ENCODE results near the gene MARCHF4.

MARCHF4 gene, protein sequence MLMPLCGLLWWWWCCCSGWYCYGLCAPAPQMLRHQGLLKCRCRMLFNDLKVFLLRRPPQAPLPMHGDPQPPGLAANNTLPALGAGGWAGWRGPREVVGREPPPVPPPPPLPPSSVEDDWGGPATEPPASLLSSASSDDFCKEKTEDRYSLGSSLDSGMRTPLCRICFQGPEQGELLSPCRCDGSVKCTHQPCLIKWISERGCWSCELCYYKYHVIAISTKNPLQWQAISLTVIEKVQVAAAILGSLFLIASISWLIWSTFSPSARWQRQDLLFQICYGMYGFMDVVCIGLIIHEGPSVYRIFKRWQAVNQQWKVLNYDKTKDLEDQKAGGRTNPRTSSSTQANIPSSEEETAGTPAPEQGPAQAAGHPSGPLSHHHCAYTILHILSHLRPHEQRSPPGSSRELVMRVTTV

DNA sequence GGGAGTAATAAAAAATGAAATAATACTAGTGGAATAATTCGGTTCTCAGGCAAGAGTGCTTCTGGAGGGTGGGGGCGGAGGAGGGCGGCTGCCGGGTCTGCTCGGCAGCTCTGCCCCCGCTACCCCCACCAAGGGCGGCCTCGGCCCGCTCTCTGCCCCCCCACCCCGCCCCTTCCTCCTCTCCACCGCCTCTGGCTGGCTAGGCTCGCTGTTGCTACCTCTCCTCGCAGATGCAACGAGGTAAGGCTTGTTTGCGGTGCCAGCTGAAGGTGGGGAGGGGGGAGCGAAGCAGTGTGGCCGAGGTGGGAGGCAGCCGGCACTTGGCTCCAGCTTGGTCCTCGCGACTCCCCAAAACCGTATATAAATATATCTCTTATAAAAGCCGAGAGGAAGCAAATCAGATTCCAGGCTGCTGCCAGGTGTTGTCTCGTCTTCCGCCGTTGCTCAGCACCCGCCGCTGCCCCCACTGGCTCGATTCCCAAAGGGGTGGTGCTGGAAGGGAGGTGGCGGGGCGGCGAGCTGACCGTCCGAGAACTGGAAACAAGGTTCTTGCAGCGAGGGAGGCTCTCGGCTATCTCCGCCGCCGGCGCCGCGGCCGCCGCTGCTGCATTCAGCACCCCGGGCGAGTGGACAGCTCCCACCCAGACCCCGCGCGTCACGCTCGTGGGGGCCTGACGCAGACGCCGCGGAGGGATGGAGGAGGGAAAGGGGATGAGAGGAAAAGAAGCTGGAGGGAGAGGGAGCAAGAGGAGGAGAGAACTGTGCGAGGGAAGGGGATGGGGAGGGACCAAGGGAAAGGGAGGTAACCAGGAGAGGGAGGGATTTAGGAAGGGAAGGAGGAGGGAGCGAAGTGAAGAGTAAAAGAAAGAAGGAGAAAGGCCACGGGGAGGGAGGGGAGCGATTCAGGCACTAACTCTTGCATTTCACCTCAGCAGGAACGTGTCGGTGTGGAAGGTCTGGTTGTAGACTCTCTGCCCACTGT lies at the start of gene MARCHF4:
MARCHF4 (minus strand) TSS at position 763 of the 982 bp plus-strand sequence. CDS start 2,223 bp downstream, outside the sequence.
- peak; percentile 92 for DNase-seq (ENCODE audit: low spot score)

GRCh38 chr2:216420367-216421101 lies 48.3 kb upstream of the MARCHF4 start:
- no peak for DNase-seq (ENCODE audit: low spot score)

DNA sequence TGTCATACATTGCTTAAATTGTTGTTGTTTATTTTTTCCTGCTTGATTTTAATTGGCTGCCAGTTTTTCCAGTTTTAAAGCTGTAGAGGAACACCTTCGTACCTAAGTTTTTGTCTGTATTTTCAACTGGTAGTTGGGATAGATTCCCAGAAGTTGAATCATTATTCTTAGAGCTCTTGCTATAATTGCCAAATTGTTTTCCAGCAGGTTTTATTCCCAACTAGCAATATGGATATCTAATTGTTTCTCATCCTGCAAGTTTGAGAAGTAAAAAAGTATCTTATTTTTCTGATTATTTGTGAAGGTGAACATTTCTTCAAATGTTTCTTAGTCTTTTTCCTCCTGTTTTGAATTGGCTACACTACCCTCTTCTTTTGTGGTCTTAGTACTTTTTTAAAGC lies 46.7 kb upstream of the MARCHF4 start:
- DNase-seq (ENCODE audit: low spot score), result no peak

DNA sequence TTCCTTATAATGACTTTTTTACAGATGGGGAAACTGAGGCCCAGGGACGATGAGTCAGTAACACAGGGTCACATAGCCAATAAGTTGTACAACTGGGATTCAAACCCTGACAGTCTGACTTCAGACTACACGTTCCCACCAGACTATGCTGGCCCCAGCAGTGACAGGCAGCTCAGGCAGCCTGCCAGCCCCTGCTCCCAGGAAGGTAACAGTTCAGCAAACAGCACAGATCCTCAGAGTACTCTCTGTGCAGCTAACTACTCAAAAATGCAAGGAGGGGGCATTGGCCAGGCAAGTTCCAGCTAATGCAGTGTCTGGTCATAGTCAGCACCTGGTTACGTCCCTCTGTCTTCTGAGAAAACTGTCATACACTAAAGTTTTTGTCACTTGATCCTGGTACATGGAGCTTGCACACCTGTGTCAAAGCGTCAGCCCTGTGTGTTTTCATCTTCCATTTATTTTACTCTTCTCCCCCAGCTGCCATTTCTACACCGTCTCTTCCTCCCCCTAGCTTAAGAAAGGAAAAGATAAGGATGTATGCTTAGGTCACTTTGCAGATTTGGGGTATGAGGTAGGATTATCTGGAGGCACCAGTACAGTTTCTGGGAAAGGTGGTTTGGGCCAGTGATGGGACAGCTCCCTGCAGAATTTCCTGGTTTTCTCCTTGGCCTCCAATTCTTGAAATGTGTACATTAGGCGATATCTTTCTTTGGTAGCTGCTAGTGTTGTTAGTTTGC lies 44.5 kb upstream of the MARCHF4 start:
- no peak for DNase-seq (ENCODE audit: low spot score)

GRCh38 chr2:216415541-216415940 lies 43.3 kb upstream of the MARCHF4 start:
- no peak for DNase-seq (ENCODE audit: low spot score)

DNA sequence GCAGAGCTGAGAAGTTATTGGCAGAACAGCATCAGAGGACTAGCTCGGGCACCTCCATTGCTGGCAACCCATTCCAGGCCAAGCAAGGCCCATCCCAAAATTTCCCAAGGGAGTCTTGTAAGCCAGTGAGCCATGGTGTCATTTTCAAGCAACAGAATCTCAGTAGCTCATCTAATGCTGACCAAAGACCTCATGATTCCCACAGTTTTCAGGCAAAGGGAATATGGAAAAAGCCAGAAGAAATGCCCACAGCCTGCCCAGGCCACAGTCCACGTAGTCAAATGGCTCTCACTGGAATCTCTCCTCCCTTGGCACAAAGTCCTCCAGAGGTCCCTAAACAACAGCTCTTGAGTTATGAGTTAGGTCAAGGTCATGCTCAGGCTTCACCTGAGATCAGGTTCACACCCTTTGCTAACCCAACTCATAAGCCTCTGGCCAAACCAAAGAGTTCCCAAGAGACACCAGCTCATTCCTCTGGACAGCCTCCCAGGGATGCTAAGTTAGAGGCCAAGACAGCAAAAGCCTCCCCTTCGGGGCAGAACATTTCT lies 42.6 kb upstream of the MARCHF4 start:
- DNase-seq (ENCODE audit: low spot score), result no peak

DNA sequence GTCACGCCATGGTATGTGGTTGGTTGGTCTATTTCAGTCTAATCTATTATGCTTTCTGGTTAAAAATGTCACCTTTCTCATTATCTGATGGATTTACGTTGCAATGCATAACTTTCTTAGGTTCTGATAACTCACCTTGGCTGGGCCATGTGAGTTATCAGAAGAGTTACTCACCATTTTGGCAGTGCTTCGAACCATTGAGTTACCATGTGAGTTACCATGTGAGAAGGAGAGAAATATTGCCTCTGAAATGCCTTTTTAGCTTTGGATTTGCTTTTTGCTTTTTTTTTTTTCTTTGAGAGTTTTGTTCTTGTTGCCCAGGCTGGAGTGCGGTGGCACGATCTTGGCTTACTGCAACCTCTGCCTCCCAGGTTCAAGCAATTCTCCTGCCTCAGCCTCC lies 41.6 kb upstream of the MARCHF4 start:
- no peak for DNase-seq (ENCODE audit: low spot score)

GRCh38 chr2:216412022-216412999 lies 40.0 kb upstream of the MARCHF4 start, which contains the start of gene SMARCAL1:
TSS of gene SMARCAL1 (plus strand) at chr2:216412484. CDS start at chr2:216414705, 2,221 bp downstream.
- DNase-seq (ENCODE audit: low spot score), result peak; percentile 99

- no peak for DNase-seq (ENCODE audit: low spot score)
These were observed 38.3 kb upstream of the MARCHF4 start for GRCh38 chr2:216410550-216410949.

- DNase-seq (ENCODE audit: low spot score), result no peak
These were observed 36.4 kb upstream of the MARCHF4 start for GRCh38 chr2:216408426-216409290.

DNA sequence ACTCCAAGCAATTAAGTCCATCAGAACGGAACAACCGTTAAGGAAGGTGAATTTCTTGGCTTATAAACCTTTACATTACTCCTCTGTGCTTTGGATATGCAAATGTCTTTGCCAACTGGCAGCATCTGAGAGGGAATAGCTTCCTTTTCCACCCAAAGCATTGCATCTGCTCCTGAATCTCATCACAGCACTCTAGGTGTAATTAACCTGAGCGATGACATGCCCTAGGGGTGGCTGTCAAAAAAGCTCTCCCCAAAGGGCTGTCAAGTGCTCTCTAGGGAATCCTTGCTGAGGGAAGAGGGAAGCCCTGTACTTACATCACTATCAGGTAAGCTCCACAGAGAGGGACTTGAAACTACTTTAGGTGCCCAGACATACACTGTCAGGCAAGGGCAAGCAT lies 34.5 kb upstream of the MARCHF4 start:
- DNase-seq (ENCODE audit: low spot score), result no peak

GRCh38 chr2:216405588-216405987 lies 33.3 kb upstream of the MARCHF4 start:
- DNase-seq (ENCODE audit: low spot score), result no peak

DNA sequence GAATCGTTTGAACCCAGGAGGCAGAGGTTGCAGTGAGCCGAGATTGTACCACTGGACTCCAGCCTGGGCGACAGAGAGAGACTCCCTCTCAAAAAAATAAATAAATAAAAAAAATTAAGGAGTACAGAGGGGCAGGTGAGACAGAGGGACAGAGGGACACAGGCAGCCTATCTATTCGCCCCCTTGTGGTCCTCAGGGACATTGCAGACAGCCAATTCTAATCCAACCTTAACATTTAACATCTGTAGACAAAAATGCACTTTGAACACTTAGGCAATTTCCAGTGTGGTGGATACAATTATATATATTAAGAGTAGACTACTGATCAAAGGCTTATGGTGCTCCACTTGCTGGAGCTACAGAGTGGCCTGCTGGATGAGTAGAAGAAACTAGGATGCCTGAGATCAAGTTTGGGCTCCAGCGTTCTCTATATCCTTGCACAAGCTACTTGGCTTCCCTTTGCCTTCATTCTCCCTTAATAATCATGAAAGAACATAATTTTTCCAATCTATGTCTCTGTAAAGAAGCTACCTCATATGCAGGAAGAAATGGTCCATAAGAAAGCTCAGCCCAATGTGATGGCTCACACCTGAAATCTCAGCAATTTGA lies 31.8 kb upstream of the MARCHF4 start:
- DNase-seq (ENCODE audit: low spot score), result no peak

DNA sequence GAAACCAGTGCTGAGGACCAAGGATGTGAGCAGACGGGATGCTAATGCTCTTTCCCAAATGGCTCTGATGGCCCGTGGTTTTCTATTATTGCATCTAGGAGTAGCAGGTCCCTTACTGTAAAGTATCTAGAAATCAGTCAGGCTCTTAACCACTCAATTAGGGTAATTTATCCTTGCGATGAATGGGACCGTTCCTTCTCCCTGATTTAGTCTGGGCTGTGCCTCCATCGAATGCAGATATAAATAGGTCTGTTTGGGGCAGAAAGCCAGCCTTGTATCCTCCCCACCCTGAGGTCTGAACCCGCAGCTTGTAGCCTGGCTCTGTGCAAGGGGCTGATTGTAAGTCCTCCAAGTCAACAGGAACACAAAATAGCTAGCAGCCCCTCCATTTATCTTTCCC lies 30.5 kb upstream of the MARCHF4 start:
- no peak for DNase-seq (ENCODE audit: low spot score)

GRCh38 chr2:216399621-216400020 lies 27.3 kb upstream of the MARCHF4 start:
- DNase-seq (ENCODE audit: low spot score), result no peak

- no peak for DNase-seq (ENCODE audit: low spot score)
These were observed 22.6 kb upstream of the MARCHF4 start for GRCh38 chr2:216394881-216395280.

GRCh38 chr2:216392945-216393840 lies 20.9 kb upstream of the MARCHF4 start:
- no peak for DNase-seq (ENCODE audit: low spot score)
